ENCODE measurements around the gene CPNE4. TPM values are rescaled to one million over a fixed set of nuclear protein-coding genes. Genes with fewer than 3 reads are reported as not detected.

CPNE4 gene
- total RNA-seq, 1 donor from 2014 or later, result 52.3 TPM

- DNase-seq (no peak), ATAC-seq (ENCODE audit: poor library complexity) (no peak)
- intact Hi-C loops (cut with DNase I), result no loop called here
Measured at GRCh38 chr3:131544557-131544956, 490.3 kb downstream of the CPNE4 start.

- intact Hi-C loops (cut with DNase I), result no loop called here
- DNase-seq (peak; percentile 85), ATAC-seq (ENCODE audit: poor library complexity) (peak; percentile 96)
Measured at GRCh38 chr3:131543714-131544113, 491.1 kb downstream of the CPNE4 start.

- ATAC-seq (ENCODE audit: poor library complexity) (no peak), DNase-seq (no peak)
- intact Hi-C loops (cut with DNase I), result no loop called here
Measured at GRCh38 chr3:131541288-131541687, 493.5 kb downstream of the CPNE4 start.

- intact Hi-C loops (cut with DNase I), result no loop called here
- DNase-seq (no peak), ATAC-seq (ENCODE audit: poor library complexity) (no peak)
Measured at GRCh38 chr3:131540821-131541220, 494.0 kb downstream of the CPNE4 start.

GRCh38 chr3:131540143-131540542 is 494.7 kb downstream of the CPNE4 start:
- ATAC-seq (ENCODE audit: poor library complexity) (no peak), DNase-seq (no peak)
- intact Hi-C loops (cut with DNase I), result no loop called here

GRCh38 chr3:131538968-131539367 is 495.8 kb downstream of the CPNE4 start:
- DNase-seq (no peak), ATAC-seq (ENCODE audit: poor library complexity) (no peak)
- intact Hi-C loops (cut with DNase I), result no loop called here

GRCh38 chr3:131537531-131537930 is 497.3 kb downstream of the CPNE4 start:
- intact Hi-C loops (cut with DNase I), result no loop called here
- no peak for DNase-seq
- ATAC-seq (ENCODE audit: poor library complexity), result no peak

- ATAC-seq (ENCODE audit: poor library complexity) (no peak), DNase-seq (no peak)
- intact Hi-C loops (cut with DNase I), result no loop called here
Measured at GRCh38 chr3:131535596-131535995, 499.2 kb downstream of the CPNE4 start.

- intact Hi-C loops (cut with DNase I), result no loop called here
- DNase-seq (no peak), ATAC-seq (ENCODE audit: poor library complexity) (no peak)
Measured at GRCh38 chr3:131535131-131535530, 499.7 kb downstream of the CPNE4 start.

- DNase-seq, result no peak
- no peak for ATAC-seq (ENCODE audit: poor library complexity)
- intact Hi-C loops (cut with DNase I), result no loop called here
Measured at GRCh38 chr3:131532645-131533044, 502.2 kb downstream of the CPNE4 start.

GRCh38 chr3:131530843-131531242 is 504.0 kb downstream of the CPNE4 start:
- ATAC-seq (ENCODE audit: poor library complexity), result no peak
- intact Hi-C loops (cut with DNase I), result no loop called here
- DNase-seq, result no peak

- ATAC-seq (ENCODE audit: poor library complexity), result no peak
- intact Hi-C loops (cut with DNase I), result no loop called here
- no peak for DNase-seq
Measured at GRCh38 chr3:131530388-131530787, 504.4 kb downstream of the CPNE4 start.

- DNase-seq, result peak; percentile 78
- ATAC-seq (ENCODE audit: poor library complexity), result peak; percentile 95
- intact Hi-C loops (cut with DNase I), result no loop called here
Measured at GRCh38 chr3:131526801-131527347, 507.9 kb downstream of the CPNE4 start.

GRCh38 chr3:131518680-131519079 is 516.1 kb downstream of the CPNE4 start:
- intact Hi-C loops (cut with DNase I), result no loop called here
- DNase-seq (no peak), ATAC-seq (ENCODE audit: poor library complexity) (no peak)

- intact Hi-C loops (cut with DNase I), result no loop called here
- ATAC-seq (ENCODE audit: poor library complexity), result no peak
- DNase-seq, result no peak
Measured at GRCh38 chr3:131505421-131505820, 529.4 kb downstream of the CPNE4 start.

- ATAC-seq (ENCODE audit: poor library complexity) (peak; percentile 13), DNase-seq (no peak)
- intact Hi-C loops (cut with DNase I), result no loop called here
Measured at GRCh38 chr3:131503320-131503635, 531.5 kb downstream of the CPNE4 start.

GRCh38 chr3:131502530-131503319 is 532.1 kb downstream of the CPNE4 start, which contains the start of gene MRPL3:
Gene MRPL3 (minus strand): TSS chr3:131502971. CDS start chr3:131502821, 150 bp downstream.
- intact Hi-C loops (cut with DNase I), result no loop called here
- peak; percentile 92 for DNase-seq
- peak; percentile 98 for ATAC-seq (ENCODE audit: poor library complexity)

GRCh38 chr3:131501949-131502348 is 532.9 kb downstream of the CPNE4 start:
- DNase-seq (no peak), ATAC-seq (ENCODE audit: poor library complexity) (no peak)
- intact Hi-C loops (cut with DNase I), result no loop called here

GRCh38 chr3:131494706-131495105 is 540.1 kb downstream of the CPNE4 start:
- intact Hi-C loops (cut with DNase I), result no loop called here
- DNase-seq (no peak), ATAC-seq (ENCODE audit: poor library complexity) (no peak)

GRCh38 chr3:131491775-131492174 is 543.0 kb downstream of the CPNE4 start:
- DNase-seq (no peak), ATAC-seq (ENCODE audit: poor library complexity) (no peak)
- intact Hi-C loops (cut with DNase I), result no loop called here

GRCh38 chr3:131491084-131491483 is 543.7 kb downstream of the CPNE4 start:
- ATAC-seq (ENCODE audit: poor library complexity) (no peak), DNase-seq (no peak)
- intact Hi-C loops (cut with DNase I), result no loop called here

Measured in Right ventricle myocardium superior (tissue), 1 donor.